HL-60/S4 (cell line): ENCODE results near the gene TBC1D22A.

ENCODE experiments used
- in situ Hi-C: fragments of 300-500 bp; cut with MboI; formaldehyde crosslinking; loops from 2 replicates; pipeline ENCODE4 v1.14.3; 2022; ENCODE audit warnings: low sequenced_read_pairs

Gene TBC1D22A

GRCh38 chr22:46922037-46922436 is 159.6 kb downstream of the TBC1D22A start:
- in situ Hi-C loops = no loop called here

DNA sequence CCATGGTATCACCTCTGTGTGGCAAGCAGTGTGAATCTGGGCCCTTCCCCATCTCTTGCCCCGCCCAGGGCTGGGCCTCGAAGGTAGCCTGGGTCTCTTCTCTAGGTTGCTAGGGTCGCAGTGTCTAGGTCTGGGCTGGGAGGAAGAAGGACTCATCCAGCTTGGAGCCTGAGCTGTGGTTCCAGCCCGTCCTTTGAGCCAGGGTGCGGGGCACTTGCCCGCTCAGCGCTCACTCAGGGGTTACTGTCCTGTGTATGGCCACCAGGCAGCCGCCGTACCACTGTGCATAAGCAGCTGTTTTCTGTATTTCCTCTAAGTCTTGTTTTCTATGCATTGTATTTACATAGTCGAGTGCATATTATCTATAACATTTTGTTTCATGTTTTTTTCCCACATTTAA is 160.9 kb downstream of the TBC1D22A start:
- in situ Hi-C loops = no loop called here

- in situ Hi-C loops = no loop called here
Measured at GRCh38 chr22:46925818-46926217, 163.4 kb downstream of the TBC1D22A start.

DNA sequence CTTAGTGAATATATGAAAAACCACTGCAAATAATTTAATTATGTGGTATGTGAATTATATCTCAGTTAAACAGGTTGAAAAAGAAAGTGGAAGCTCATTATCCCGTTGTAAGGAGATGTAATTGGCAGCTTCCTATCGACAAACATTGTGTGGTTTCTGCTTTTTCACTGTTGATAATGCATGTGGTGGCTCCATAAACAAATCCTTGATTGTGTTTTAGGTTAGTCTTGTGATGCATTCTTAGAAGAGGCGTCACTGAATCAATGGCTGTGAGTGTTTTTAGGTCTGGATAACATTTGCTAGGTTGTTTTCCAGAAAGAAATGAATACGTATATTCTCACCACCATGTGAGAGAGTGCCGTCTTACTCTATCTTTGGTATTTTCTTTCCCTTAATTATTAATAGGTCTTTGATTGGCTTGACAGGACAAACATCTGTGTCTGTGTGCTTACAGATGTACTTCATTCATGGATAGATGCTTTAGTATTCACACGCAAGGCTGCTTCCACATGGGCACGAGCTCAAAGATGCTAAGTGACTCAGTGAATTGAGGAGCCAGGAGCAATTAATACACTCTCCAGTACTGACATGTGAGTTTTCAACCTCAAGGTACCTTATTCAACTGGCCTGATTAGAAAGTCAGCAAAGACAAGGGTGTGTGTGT is 166.7 kb downstream of the TBC1D22A start:
- in situ Hi-C loops = no loop called here

DNA sequence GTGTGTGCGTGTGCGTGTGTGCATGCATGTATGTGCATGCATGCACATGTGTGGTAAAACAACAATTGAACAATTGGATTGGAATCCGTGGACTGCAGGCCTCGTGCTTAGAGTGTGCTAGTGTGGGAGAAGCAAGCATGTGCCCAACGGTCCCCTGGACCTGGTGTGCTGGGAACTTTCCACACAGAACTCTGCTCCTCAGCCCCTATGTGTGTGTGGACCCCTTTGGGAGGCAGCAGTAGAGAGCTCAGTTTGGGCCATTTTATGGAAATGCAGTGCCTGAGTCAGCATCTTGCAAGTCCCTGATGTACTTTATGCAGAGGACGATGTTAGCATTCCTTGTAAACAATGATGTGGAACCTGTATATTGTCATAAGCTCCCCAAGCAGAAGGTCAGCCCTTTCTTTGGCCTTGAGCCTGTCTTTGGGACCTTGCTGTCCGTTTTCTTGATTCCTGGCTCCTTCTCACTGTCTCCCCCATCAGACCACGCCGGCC is 167.3 kb downstream of the TBC1D22A start:
- in situ Hi-C loops = no loop called here

GRCh38 chr22:46931414-46931813 is 169.0 kb downstream of the TBC1D22A start:
- in situ Hi-C loops = no loop called here

DNA sequence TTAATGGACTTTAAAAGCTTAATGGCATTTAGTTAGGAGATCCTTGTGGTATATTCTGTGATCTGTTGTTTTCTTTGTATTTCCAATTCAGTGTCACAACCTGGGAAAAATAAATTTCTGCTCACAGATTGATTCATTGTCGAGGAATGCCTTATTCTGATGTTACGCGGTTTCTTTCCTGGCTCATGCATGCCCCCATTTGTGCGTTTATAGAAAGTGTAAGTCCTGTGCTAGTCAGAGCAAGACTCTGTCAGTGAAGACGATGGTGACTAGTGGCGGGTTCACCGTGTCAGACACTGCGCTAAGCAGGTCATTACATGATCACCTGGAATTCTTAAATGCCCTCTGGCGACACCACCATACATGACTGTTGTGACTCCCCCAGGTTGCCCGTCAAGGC is 169.4 kb downstream of the TBC1D22A start:
- in situ Hi-C loops = no loop called here

- in situ Hi-C loops = no loop called here
Measured at GRCh38 chr22:46933040-46933930, 170.8 kb downstream of the TBC1D22A start.

- in situ Hi-C loops = no loop called here
Measured at GRCh38 chr22:46934172-46934745, 171.8 kb downstream of the TBC1D22A start.

GRCh38 chr22:46934746-46935491 is 172.5 kb downstream of the TBC1D22A start:
- in situ Hi-C loops = no loop called here

- in situ Hi-C loops = no loop called here
Measured at GRCh38 chr22:46935506-46936377, 173.3 kb downstream of the TBC1D22A start.

DNA sequence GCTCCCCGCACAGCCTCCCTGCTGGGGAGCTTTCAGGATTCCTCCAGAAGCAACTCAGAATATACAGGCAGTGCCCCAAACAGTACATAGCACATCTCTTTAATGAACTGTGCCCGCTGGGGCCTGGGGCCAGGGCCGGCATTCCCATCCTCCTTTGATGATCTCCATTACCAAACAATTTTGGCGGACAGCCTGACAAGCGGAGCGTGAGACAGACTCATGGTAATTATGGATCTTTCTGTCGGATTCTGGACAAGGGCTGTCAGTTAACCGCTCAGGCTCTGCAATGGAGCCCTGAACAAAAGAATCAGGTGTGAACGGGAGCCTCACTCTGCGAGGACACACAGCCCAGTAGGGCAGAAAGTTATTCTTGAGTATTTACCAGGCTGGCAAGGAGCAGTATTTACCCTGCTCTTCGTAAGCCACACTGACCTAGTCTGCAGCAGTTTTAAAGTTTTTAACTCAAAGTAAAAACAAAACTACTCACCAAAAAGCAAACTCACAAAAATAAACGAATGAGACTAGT is 174.0 kb downstream of the TBC1D22A start:
- in situ Hi-C loops = no loop called here

DNA sequence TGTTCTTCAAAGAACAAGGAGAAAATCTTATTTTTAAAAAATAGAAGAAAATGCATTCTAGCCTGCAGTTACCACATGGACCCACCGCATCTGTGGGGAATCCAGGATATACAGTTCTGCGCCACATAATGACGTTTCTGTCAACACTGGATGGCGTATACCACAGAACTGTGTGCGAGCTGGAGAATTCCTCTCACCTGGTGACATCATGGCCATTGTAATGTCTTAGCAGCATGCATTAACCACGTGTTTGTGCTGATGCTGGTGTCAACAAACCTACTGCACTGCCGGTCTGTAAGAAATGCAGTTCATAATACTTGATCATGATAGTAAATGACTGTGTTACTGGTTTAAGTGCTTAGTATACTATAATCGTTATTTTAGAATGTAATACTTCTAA is 174.7 kb downstream of the TBC1D22A start:
- in situ Hi-C loops = no loop called here

DNA sequence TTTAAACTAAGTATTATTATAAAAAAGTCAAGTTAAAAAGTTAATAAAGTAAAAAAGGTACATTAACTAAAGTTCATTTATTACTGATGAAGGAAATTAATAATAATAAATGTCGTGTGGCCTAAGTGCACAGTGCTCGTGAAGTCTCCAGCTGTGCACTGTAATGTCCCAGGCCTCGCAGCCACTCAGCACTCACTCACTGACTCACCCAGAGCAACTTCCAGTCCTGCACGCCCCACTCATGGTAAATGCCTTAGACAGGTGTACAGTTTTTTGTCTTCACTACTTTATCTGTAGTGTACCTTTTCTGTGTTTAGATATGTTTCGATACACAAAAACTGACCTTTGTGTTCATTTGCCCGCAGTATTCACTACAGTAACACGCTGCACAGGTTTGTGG is 175.5 kb downstream of the TBC1D22A start:
- in situ Hi-C loops = no loop called here

DNA sequence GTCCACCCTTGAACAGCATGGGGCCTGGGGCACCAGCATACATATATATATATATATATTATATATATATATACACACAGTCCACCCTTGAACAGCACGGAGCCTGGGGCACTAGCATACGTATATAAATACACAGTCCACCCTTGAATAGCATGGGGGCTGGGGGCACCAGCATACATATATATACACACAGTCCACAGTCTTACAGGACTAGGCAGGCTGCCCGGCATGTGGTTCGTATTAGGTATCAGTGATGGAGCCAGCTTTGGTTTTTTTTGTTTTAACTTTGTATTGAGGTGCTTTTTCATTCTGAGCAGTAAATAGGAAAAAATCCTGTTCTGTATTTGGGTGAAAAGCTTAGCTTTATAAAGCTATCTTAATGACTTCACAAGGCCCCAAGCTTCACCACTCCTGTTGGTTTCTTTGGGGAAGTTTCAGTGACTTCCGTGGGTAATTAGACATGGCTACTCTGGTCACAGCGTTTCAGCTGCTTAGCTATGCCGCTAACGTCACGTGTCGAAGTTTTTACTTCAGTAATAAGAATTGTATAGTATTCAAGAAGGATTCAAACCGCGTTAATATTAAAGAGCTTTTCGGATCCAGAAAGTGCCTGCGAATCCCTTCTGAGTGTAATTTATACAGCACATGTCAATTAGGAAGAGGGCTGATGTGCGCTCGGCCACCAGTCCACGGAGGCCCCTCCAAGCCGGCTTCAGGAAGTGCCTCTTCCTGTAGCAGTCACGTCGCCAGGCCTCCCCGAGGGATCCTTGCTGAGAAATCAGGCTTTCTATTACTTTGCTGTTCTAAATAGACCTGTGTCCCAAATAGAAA is 179.7 kb downstream of the TBC1D22A start:
- in situ Hi-C loops = no loop called here

DNA sequence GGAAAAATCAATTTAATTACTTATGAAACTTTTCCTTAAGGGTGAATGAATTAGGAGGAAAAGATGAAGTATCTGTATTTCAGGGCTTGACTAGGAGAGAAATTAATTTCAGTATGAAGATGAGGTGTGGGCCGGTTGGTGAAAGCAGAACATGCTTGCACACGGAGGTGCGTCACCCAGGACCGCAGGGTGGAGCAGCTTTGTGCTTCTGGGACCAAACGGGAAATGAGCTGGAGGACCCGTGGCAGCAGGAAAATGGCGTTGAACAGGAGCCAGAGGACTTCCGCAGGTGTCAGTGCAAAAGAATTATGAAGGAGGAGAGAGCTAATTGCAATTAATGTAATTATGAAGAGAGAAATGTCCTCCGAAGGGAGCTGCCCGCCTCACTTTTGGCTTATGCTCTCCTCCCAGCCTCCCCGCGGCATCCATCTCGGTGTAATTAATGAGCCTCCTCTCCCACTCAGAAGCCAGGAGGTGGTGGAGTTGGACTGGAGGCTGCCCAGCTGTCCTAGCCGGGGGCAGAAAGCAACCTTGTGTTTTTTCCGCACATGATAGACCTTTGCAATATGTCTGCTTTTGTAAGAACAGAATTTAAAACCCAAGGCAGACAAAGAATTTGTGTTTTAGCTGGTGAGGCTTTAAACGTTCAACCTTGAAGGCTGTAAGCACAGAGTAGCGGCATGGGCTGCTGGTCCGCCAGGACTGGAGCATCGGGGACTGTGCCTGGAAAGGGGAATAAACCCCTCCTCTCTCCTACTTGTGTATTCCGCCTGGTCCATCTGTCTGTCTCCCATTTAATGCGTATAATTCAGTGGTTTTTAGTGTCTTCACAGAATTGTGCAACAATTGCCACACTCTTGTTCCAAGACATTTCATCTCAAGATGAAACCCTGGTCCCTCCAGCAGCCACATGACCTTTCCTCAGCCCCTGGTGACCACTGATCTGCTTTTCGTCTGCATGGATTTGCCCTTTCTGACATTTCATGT is 180.6 kb downstream of the TBC1D22A start:
- in situ Hi-C loops = no loop called here

- in situ Hi-C loops = no loop called here
Measured at GRCh38 chr22:46945481-46945880, 183.0 kb downstream of the TBC1D22A start.
